HepG2 (cell line): Measurements from ENCODE around the gene DLX1. TPM values are rescaled to one million over a fixed set of nuclear protein-coding genes. Genes with fewer than 3 reads are reported as not detected.

Source experiments
- BRCA1 ChIP-seq: sonication (generic); formaldehyde crosslinking; IDR thresholded peaks from 2 replicates; pipeline ENCODE4 v1.4.0; 2020; ENCODE audit warnings: missing genetic modification reagents
- CBX2 ChIP-seq, 2 experiments: fragments of 200-600 bp in 1 of 2; sonication (generic); formaldehyde crosslinking in 1 of 2; IDR thresholded peaks; 2 replicates each; pipeline versions ENCODE4 v1.7.0 to v1.8.1; 2018 to 2022; ENCODE audit warnings: low read depth in 2 of 2, low read length in 1 of 2, mild to moderate bottlenecking in 1 of 2, missing genetic modification reagents in 1 of 2
- EED ChIP-seq: sonication (generic); formaldehyde crosslinking; IDR thresholded peaks from 2 replicates; pipeline ENCODE4 v1.5.0; 2020; ENCODE audit warnings: mild to moderate bottlenecking, missing genetic modification reagents
- GFI1 ChIP-seq: sonication (generic); formaldehyde crosslinking; IDR thresholded peaks from 2 replicates; pipeline ENCODE4 v1.5.0; 2020; ENCODE audit warnings: missing genetic modification reagents, mild to moderate bottlenecking, borderline replicate concordance
- HMGA1 ChIP-seq: sonication (generic); formaldehyde crosslinking; conservative IDR thresholded peaks from 2 replicates; pipeline ENCODE4 v1.4.0; 2020; ENCODE audit warnings: missing genetic modification reagents
- ISX ChIP-seq: sonication (generic); formaldehyde crosslinking; conservative IDR thresholded peaks from 2 replicates; pipeline ENCODE4 v1.5.0; 2020; ENCODE audit warnings: missing genetic modification reagents
- KAT7 ChIP-seq: IDR thresholded peaks from 2 replicates; pipeline ENCODE4 v1.6.1; 2018; ENCODE audit warnings: borderline replicate concordance, missing compliant biosample characterization
- MTA1 ChIP-seq: sonication (generic); formaldehyde crosslinking; IDR thresholded peaks from 2 replicates; pipeline ENCODE4 v1.4.0; 2020; ENCODE audit warnings: missing genetic modification reagents, mild to moderate bottlenecking, borderline replicate concordance
- NFKB2 ChIP-seq: sonication (generic); formaldehyde crosslinking; IDR thresholded peaks from 2 replicates; pipeline ENCODE4 v1.4.0; 2020; ENCODE audit warnings: missing genetic modification reagents, borderline replicate concordance
- RFXANK ChIP-seq: IDR thresholded peaks from 2 replicates; pipeline ENCODE4 v1.6.1; 2016
- STAT5B ChIP-seq: sonication (generic); formaldehyde crosslinking; IDR thresholded peaks from 2 replicates; pipeline ENCODE4 v1.4.0; 2020; ENCODE audit warnings: missing genetic modification reagents
- ZBTB38 ChIP-seq: sonication (generic); formaldehyde crosslinking; IDR thresholded peaks from 2 replicates; pipeline ENCODE4 v1.5.1; 2020; ENCODE audit warnings: mild to moderate bottlenecking, missing genetic modification reagents
- ZFP36L2 ChIP-seq: sonication (generic); formaldehyde crosslinking; IDR thresholded peaks from 2 replicates; pipeline ENCODE4 v1.4.0; 2020; ENCODE audit warnings: missing genetic modification reagents
- ZNF367 ChIP-seq: sonication (generic); formaldehyde crosslinking; IDR thresholded peaks from 2 replicates; pipeline ENCODE4 v1.4.0; 2020; ENCODE audit warnings: missing genetic modification reagents, borderline replicate concordance
- ZNF563 ChIP-seq: sonication (generic); formaldehyde crosslinking; IDR thresholded peaks from 2 replicates; pipeline ENCODE4 v1.8.0; 2022; ENCODE audit warnings: mild to moderate bottlenecking, moderate library complexity, missing genetic modification reagents
- ZNF598 ChIP-seq: sonication (generic); formaldehyde crosslinking; IDR thresholded peaks from 2 replicates; pipeline ENCODE4 v1.5.1; 2020; ENCODE audit warnings: mild to moderate bottlenecking, missing genetic modification reagents, borderline replicate concordance
- ZNF615 ChIP-seq: sonication (generic); formaldehyde crosslinking; IDR thresholded peaks from 2 replicates; pipeline ENCODE4 v1.5.0; 2020; ENCODE audit warnings: mild to moderate bottlenecking, missing genetic modification reagents, borderline replicate concordance
- ZNF761 ChIP-seq: sonication (generic); formaldehyde crosslinking; conservative IDR thresholded peaks from 2 replicates; pipeline ENCODE4 v1.4.0; 2020; ENCODE audit warnings: mild to moderate bottlenecking, missing genetic modification reagents
- ZNF784 ChIP-seq: sonication (generic); formaldehyde crosslinking; IDR thresholded peaks from 2 replicates; pipeline ENCODE4 v1.5.1; 2020; ENCODE audit warnings: missing genetic modification reagents, mild to moderate bottlenecking, borderline replicate concordance
- ZNF790 ChIP-seq: sonication (generic); formaldehyde crosslinking; IDR thresholded peaks from 2 replicates; pipeline ENCODE4 v1.8.0; 2022; ENCODE audit warnings: missing genetic modification reagents, mild to moderate bottlenecking, borderline replicate concordance
- polyA plus RNA-seq, 8 experiments: library from polyadenylated mRNA; depleted of rRNA in 3 of 8; stranded (reverse) in 7 of 8; unstranded in 1 of 8; fragments of >200 nt; fragmentation: Illumina TruSeq in 4 of 8; extraction: Trizol in 4 of 8; gene quantifications; 2 replicates each; pipeline versions ENCODE4 v1.2.1 to v1.2.3, GENCODE V29; 2011 to 2016; ENCODE audit warnings: low read depth in 4 of 8, missing spikeins in 1 of 8, mixed read lengths in 1 of 8; ENCODE audit not compliant: insufficient read depth in 1 of 8
- total RNA-seq, 5 experiments: library from RNA; depleted of rRNA; stranded (reverse); fragments of >200 nt; fragmentation: Illumina TruSeq; extraction: Trizol; gene quantifications; 2 replicates each; pipeline ENCODE4 v1.2.3, GENCODE V29; 2016; ENCODE audit warnings: low read depth in 1 of 5
- TF ChIP-seq, protein P1 (sequence below): sonication (generic); formaldehyde crosslinking; IDR thresholded peaks from 2 replicates; pipeline ENCODE4 v1.5.0; 2020; ENCODE audit warnings: missing genetic modification reagents
- TF ChIP-seq, protein P2 (sequence below): sonication (generic); formaldehyde crosslinking; IDR thresholded peaks from 2 replicates; pipeline ENCODE4 v1.4.0; 2020; ENCODE audit warnings: mild to moderate bottlenecking, missing genetic modification reagents, borderline replicate concordance

The DLX1 gene
- total and polyA plus RNA-seq, 2 of the 13 experiments (the other 11 are each of a cell fraction or from before 2014, with no cell fraction given), result 0.18 to 0.86 TPM

GRCh38 chr2:172106108-172106961, 21.0 kb downstream of the DLX1 start (continued):
- TF ChIP-seq, protein P1, sequence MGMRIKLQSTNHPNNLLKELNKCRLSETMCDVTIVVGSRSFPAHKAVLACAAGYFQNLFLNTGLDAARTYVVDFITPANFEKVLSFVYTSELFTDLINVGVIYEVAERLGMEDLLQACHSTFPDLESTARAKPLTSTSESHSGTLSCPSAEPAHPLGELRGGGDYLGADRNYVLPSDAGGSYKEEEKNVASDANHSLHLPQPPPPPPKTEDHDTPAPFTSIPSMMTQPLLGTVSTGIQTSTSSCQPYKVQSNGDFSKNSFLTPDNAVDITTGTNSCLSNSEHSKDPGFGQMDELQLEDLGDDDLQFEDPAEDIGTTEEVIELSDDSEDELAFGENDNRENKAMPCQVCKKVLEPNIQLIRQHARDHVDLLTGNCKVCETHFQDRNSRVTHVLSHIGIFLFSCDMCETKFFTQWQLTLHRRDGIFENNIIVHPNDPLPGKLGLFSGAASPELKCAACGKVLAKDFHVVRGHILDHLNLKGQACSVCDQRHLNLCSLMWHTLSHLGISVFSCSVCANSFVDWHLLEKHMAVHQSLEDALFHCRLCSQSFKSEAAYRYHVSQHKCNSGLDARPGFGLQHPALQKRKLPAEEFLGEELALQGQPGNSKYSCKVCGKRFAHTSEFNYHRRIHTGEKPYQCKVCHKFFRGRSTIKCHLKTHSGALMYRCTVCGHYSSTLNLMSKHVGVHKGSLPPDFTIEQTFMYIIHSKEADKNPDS (CRISPR knock-in tag), result peak; percentile 85; the same call in 1 of the 2 replicates
- peak; percentile 63; the same call in 1 of the 2 replicates for TF ChIP-seq ZBTB38 (CRISPR knock-in tag)
- TF ChIP-seq ZNF598 (CRISPR knock-in tag), result no peak
- TF ChIP-seq RFXANK (CRISPR knock-in tag), result no peak
- no peak for TF ChIP-seq ZNF615 (CRISPR knock-in tag)
- no peak for TF ChIP-seq HMGA1
- TF ChIP-seq ZNF563, result no peak
- TF ChIP-seq GFI1 (CRISPR knock-in tag), result no peak; the same call in 1 of the 2 replicates
- no peak for TF ChIP-seq ZNF790
- TF ChIP-seq ZNF367 (CRISPR knock-in tag), result no peak
- TF ChIP-seq, protein P2, sequence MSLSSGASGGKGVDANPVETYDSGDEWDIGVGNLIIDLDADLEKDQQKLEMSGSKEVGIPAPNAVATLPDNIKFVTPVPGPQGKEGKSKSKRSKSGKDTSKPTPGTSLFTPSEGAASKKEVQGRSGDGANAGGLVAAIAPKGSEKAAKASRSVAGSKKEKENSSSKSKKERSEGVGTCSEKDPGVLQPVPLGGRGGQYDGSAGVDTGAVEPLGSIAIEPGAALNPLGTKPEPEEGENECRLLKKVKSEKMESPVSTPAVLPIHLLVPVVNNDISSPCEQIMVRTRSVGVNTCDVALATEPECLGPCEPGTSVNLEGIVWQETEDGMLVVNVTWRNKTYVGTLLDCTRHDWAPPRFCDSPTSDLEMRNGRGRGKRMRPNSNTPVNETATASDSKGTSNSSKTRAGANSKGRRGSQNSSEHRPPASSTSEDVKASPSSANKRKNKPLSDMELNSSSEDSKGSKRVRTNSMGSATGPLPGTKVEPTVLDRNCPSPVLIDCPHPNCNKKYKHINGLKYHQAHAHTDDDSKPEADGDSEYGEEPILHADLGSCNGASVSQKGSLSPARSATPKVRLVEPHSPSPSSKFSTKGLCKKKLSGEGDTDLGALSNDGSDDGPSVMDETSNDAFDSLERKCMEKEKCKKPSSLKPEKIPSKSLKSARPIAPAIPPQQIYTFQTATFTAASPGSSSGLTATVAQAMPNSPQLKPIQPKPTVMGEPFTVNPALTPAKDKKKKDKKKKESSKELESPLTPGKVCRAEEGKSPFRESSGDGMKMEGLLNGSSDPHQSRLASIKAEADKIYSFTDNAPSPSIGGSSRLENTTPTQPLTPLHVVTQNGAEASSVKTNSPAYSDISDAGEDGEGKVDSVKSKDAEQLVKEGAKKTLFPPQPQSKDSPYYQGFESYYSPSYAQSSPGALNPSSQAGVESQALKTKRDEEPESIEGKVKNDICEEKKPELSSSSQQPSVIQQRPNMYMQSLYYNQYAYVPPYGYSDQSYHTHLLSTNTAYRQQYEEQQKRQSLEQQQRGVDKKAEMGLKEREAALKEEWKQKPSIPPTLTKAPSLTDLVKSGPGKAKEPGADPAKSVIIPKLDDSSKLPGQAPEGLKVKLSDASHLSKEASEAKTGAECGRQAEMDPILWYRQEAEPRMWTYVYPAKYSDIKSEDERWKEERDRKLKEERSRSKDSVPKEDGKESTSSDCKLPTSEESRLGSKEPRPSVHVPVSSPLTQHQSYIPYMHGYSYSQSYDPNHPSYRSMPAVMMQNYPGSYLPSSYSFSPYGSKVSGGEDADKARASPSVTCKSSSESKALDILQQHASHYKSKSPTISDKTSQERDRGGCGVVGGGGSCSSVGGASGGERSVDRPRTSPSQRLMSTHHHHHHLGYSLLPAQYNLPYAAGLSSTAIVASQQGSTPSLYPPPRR, result no peak
- 0 out of 2 replicates have a peak, but pooled peaks have one; percentile 33 for TF ChIP-seq BRCA1 (CRISPR knock-in tag)
- peak; percentile 37; the same call in 1 of the 2 replicates for TF ChIP-seq ZNF761 (CRISPR knock-in tag)
- TF ChIP-seq STAT5B (CRISPR knock-in tag), result no peak
- no peak for TF ChIP-seq ZNF784 (CRISPR knock-in tag)
- TF ChIP-seq ZFP36L2 (CRISPR knock-in tag), result no peak
- TF ChIP-seq EED, result no peak; the same call in 1 of the 2 replicates
- TF ChIP-seq CBX2 (IDR thresholded peaks at IDR 0.05; ENCODE audit: low read depth, low read length), result no peak
- TF ChIP-seq CBX2 (CRISPR knock-in tag; IDR thresholded peaks at IDR 0.05; ENCODE audit: low read depth), result no peak; the same call in 1 of the 2 replicates
- no peak for TF ChIP-seq KAT7
- peak; percentile 50 for TF ChIP-seq MTA1 (CRISPR knock-in tag)
- peak; percentile 78; the same call in 1 of the 2 replicates for TF ChIP-seq NFKB2 (CRISPR knock-in tag)
- TF ChIP-seq ISX (CRISPR knock-in tag), result no peak
